ENCODE results near the gene GRID1.

GRID1 gene

GRCh38 chr10:86371116-86371515 lies 4.5 kb upstream of the GRID1 start:
- DNase-seq (ENCODE audit: low spot score), result no peak

GRCh38 chr10:86370006-86370585 lies 3.5 kb upstream of the GRID1 start:
- TF ChIP-seq CTCF (IDR thresholded peaks at IDR 0.05; ENCODE audit: extremely low read depth, insufficient read depth, missing control alignments), result no peak
- in situ Hi-C loops (cut with MboI; ENCODE audit: low pct_unique_long_range_greater_than_20kb, low sequenced_read_pairs, unreplicated experiment), result no loop called here
- no peak for DNase-seq (ENCODE audit: low spot score)

More at GRCh38 chr10:86371116-86371515, 4.5 kb upstream of the GRID1 start:
- in situ Hi-C loops (cut with MboI; ENCODE audit: low pct_unique_long_range_greater_than_20kb, low sequenced_read_pairs, unreplicated experiment), result no loop called here
- TF ChIP-seq CTCF (IDR thresholded peaks at IDR 0.05; ENCODE audit: extremely low read depth, insufficient read depth, missing control alignments), result no peak

DNA sequence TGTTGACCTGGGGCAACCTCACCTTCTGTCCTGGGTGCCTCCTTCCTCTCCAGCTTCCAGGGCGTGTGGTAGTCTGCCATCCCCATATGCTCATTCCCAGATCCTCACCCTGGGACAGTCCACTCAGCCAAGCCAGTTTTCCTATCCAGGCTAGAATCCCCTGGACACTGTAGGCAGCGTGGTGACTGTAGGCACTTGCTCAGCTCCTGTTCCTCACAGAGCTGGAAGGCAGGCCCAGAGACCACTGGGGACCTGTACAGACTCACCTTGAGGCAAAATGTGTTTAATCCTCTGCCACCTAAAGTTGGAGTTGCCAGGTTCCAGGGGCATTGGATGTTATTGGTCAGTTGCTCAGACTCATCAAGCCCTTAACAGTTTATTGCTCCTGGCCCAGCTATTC lies 2.4 kb upstream of the GRID1 start:
- in situ Hi-C loops (cut with MboI; ENCODE audit: low pct_unique_long_range_greater_than_20kb, low sequenced_read_pairs, unreplicated experiment), result no loop called here
- DNase-seq (ENCODE audit: low spot score), result no peak
- no peak for TF ChIP-seq CTCF (IDR thresholded peaks at IDR 0.05; ENCODE audit: extremely low read depth, insufficient read depth, missing control alignments)

DNA sequence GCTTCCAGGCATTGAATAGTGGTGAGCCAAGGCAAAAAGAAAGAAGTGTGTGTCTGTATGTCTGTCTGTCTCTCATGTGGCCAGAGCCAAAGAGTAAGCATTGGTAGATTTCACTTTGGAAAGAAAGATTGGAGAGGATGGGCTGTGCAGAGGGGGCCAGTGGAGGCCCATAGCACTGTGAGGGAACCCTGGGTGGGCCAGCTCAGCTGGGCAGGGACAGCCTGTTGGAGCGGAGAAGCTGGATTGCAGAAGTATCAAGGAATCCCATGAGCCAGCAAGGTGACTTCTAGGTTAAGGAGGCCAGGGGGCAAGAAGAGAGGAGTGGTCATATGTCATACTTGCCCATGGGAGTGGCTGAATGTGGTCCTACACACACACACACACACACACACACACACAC lies 1.5 kb upstream of the GRID1 start:
- no peak for DNase-seq (ENCODE audit: low spot score)
- TF ChIP-seq CTCF (IDR thresholded peaks at IDR 0.05; ENCODE audit: extremely low read depth, insufficient read depth, missing control alignments), result no peak
- in situ Hi-C loops (cut with MboI; ENCODE audit: low pct_unique_long_range_greater_than_20kb, low sequenced_read_pairs, unreplicated experiment), result no loop called here

GRCh38 chr10:86367152-86367951 lies 757 bp upstream of the GRID1 start:
- in situ Hi-C loops (cut with MboI; ENCODE audit: low pct_unique_long_range_greater_than_20kb, low sequenced_read_pairs, unreplicated experiment), result no loop called here
- no peak for DNase-seq (ENCODE audit: low spot score)
- TF ChIP-seq CTCF (IDR thresholded peaks at IDR 0.05; ENCODE audit: extremely low read depth, insufficient read depth, missing control alignments), result no peak

DNA sequence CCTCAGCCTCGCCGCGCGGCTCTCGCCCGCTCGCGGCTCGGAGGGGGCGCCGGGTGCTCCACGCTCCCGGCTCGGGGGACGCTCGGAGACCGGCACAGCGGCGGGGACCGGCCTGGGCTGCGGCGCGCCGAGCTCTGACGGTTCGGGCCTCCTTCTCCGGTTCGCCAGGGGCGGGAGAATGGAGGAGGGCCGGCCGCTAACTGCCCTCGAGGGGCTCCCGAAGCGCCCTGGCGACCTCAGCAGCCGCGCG lies 232 bp upstream of the GRID1 start:
- in situ Hi-C loops (cut with MboI; ENCODE audit: low pct_unique_long_range_greater_than_20kb, low sequenced_read_pairs, unreplicated experiment), result no loop called here
- no peak for TF ChIP-seq CTCF (IDR thresholded peaks at IDR 0.05; ENCODE audit: extremely low read depth, insufficient read depth, missing control alignments)
- no peak for DNase-seq (ENCODE audit: low spot score)
